ENCODE data around the gene C11orf86.
"Not testable (repeated sequence)": the region's sequence is repeated elsewhere in the genome, so short reads cannot be mapped to it uniquely, and the experiment has no call there.

The C11orf86 gene, protein sequence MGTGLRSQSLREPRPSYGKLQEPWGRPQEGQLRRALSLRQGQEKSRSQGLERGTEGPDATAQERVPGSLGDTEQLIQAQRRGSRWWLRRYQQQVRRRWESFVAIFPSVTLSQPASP

DNA sequence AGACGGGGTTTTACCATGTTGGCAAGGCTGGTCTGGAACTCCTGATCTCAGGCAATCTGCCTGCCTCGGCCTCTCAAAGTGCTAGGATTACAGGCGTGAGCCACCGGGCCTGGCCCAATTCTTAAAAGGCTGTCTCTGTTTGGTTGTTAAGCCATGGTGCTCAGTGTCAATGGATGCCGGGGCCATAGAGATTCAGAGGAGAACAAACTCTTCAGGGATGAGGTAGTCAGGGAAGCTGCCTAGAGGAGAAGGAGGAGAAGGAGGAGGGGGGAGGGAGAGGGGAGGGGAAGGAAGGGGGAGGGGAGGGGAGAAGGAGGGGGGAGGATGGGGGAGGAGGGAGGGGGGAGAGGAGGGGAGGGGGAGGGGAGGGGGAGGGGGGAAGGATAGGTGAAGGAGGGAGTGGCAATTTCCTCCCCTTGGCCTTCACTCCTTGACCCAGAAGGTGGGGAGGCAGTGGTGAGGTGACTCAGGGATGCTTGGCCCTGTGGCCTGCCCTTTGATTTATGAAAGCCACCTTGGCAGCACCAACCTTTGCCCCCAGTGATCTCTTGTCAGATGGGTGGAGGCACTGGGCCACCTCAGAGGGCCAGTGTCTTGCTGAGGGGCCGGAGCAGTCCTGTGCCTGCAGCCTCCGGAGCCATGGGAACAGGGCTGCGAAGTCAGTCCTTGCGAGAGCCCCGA is at the start of gene C11orf86:
TSS of gene C11orf86 (plus strand) at position 581 of the 681 bp plus-strand sequence. CDS start at position 640, 59 bp downstream.
- DNase-seq (ENCODE audit: low spot score): no peak

- no peak for DNase-seq (ENCODE audit: low spot score)
These were observed 45.4 kb upstream of the C11orf86 start for GRCh38 chr11:66929753-66930152.

- no peak for DNase-seq (ENCODE audit: low spot score)
These were observed 42.6 kb upstream of the C11orf86 start for GRCh38 chr11:66932543-66932942.

DNA sequence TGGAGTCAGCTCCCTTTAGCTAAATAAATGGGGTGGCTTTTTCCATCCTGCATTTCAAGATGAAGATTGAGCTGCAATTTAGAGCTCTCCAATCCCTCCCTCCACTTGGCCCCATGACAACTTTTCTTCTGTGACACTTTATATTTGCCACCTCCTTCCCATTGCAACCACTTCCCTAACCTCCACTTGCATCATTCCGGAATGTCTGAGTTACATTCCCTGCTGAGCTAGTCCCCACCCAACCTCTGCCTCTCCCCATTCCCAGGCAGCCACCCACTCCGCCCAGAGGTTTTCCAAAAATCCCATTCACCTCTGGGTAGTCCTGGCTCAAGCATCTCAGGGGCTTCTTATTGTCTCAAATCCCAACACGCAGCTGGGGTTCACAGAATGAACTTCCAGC is 41.6 kb upstream of the C11orf86 start:
- DNase-seq (ENCODE audit: low spot score): peak; percentile 45

DNA sequence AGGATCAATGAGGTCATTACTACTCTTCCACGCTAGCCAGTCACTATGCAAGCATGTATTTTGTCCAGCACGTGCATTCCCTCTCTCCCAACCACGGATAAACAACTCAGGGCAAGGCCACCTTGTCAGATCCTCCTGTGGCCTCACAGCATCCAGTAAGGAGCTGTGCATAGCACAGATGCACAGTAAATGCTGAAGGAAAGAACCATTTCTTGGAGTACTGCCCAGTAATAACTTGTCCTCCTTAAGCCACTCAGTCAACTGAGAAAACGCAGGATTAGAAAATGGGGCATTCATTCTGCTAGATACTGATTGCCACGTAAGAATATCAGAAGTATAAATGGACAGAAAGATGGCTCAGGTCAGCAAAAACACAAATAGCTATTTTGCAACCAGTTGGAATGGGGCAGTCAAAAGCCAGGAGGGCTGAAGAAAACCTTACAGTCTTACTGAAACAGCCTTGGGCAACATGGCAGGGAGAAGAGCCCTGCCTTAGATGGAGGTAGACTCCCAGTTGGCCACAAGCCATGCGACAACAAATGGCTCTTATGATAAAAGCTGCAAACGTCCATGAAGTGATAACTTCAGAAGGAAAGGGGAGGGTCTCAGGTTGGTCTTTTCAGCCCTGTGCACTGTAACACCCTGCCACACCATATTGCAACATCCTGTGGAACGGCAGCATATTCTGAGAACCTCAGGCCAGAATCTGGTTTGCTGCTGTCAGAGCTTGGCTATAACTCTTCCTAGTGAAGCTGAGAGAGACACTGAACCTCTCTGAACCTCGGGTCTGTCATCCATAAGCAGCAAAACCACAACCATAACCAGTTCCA is 39.9 kb upstream of the C11orf86 start:
- DNase-seq (ENCODE audit: low spot score): no peak

GRCh38 chr11:66936311-66936711 is 38.8 kb upstream of the C11orf86 start:
- DNase-seq (ENCODE audit: low spot score): no peak

GRCh38 chr11:66937193-66937733 is 37.8 kb upstream of the C11orf86 start:
- no peak for DNase-seq (ENCODE audit: low spot score)

DNA sequence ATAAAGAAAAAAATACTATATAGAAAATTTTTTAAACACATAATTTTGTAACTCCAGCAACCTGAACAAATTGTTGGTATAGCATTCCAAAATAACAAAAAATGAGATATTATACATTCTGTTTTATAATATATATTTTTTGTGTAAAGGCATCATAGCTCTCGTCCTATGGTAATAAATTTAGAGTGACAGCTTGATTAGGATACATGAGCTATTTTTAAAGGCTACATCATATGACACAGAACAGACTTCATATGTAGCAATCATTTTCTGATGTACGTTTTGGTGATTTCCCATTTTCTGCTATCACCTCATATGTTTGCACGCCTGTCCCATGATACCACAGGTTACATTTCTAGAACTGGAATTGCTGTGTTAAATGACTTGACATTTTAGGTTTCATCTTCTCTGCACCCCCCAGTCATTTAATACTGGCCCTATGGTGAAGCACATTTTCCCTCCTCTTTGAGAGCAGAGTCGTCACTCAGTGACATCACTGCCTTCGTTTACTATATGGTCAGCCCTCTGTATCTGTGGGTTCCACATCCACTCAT is 36.4 kb upstream of the C11orf86 start:
- DNase-seq (ENCODE audit: low spot score): no peak

DNA sequence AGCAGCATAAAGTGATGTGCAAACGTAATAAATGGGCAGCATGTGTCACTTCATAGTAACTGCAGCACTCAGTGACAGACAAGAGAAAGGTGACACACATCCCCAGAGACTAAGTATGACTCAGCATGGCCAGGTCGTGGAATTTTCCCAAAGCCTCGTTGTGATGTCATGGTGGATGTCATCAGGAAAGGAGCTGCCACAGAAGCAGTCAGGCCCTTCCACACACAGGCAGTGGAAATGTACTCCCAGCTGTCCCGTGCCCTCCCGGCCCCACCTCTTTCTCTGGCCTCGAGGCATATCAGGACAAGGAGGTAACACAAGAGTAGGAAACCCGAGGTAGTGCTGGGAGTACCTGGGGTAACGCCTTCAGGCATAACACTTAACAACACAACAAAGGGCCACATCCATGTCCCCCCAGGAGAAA is 25.0 kb upstream of the C11orf86 start:
- DNase-seq (ENCODE audit: low spot score): peak; percentile 31

GRCh38 chr11:66951135-66951534 is 24.0 kb upstream of the C11orf86 start:
- peak; percentile 53 for DNase-seq (ENCODE audit: low spot score)

GRCh38 chr11:66951927-66952337 is 23.2 kb upstream of the C11orf86 start:
- DNase-seq (ENCODE audit: low spot score): no peak

DNA sequence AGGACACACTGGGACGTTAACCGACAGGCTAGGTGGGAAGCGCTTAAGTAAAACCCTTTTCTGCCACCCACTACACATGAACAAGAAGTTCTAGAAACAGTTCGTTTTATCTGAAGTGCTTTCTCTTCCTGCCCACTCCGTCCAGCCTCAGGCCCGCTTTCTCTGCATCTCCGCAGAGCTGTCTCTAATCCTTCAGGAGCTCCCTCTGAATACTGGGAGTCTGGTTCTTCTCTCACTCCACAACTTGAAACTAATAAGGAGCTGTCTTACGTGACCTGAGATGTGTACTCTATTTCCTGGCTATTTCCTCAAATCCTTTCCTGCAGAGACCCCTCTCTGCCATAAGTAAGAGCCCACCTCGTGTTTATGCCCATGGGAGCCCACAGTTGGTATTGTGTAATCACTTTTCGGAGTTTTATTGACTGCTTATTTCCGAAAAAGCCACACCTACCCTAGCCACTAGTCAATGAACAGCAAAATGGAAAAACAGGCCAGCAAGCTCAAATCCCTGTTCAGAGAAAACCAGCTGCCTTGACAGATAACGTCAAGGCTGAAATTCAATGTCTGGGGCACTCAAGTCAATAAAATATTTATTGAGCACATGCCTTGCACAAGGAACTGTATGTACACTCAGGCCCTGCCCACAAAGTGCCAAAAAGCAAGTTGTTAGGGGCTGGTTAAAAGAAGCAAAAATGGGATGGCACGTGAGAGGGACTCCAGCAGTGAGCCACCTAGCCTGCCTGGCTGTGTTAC is 21.8 kb upstream of the C11orf86 start:
- DNase-seq (ENCODE audit: low spot score): no peak

- DNase-seq (ENCODE audit: low spot score): no peak
These were observed 18.3 kb upstream of the C11orf86 start for GRCh38 chr11:66956689-66957290.

DNA sequence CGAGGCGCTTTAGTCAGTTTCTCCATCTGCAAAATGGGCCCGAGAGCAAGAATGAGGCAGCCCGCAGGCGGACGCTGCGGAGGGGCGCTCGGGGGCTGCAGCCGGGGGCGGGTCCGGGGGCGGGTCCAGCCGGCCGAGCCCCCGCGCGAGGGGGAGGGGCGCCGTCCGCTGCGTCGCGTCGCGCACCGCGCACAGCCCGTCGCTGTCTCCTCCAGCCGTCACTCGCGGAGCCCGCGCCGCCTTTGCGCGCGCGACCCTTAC is 17.2 kb upstream of the C11orf86 start:
- peak; percentile 84 for DNase-seq (ENCODE audit: low spot score)

GRCh38 chr11:66958232-66958955 is 16.7 kb upstream of the C11orf86 start, which contains the start of gene PC:
Gene PC, minus strand, starts transcription at chr11:66958383. Its CDS starts 86,224 bp downstream, at chr11:66872159.
- DNase-seq (ENCODE audit: low spot score): peak; percentile 100

GRCh38 chr11:66958956-66959274 is 16.2 kb upstream of the C11orf86 start:
- no peak for DNase-seq (ENCODE audit: low spot score)

DNA sequence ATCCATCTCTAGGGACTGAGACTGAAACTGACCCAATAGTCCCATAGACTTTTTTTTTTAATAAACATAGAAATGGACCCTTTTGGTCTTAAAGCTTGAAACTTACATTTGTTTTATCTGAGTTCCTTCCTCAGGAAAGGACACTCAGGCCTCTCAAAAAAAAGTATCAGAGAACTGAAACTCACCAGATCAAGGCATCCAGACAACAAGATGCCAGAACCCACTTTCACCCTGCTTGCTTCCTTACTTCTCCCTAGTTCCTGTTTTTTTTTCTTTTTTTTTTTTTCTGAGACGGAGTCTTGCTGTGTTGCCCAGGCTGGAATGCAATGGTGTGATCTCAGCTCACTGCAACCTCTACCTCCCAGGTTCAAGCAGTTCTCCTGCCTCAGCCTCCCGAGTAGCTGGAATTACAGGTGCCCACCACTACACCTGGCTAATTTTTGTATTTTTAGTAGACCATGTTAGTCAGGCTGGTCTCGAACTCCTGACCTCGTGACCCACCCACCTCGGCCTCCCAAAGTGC is 13.4 kb upstream of the C11orf86 start:
- not testable (repeated sequence) for DNase-seq (ENCODE audit: low spot score)

GRCh38 chr11:66962247-66962646 is 12.9 kb upstream of the C11orf86 start:
- DNase-seq (ENCODE audit: low spot score): no peak

GRCh38 chr11:66962801-66963200 is 12.3 kb upstream of the C11orf86 start:
- no peak for DNase-seq (ENCODE audit: low spot score)

- DNase-seq (ENCODE audit: low spot score): no peak
These were observed 10.6 kb upstream of the C11orf86 start for GRCh38 chr11:66964495-66964894.

GRCh38 chr11:66966351-66966750 is 8.8 kb upstream of the C11orf86 start:
- no peak for DNase-seq (ENCODE audit: low spot score)
